Eye (tissue), 1 donor: ENCODE measurements around the gene GPR158.
"Not testable (repeated sequence)": the region's sequence is repeated elsewhere in the genome, so short reads cannot be mapped to it uniquely, and the experiment has no call there.

Experiments
- DNase-seq: peaks from one replicate; pipeline ENCODE4 v3.0.0-alpha.2; 2015

GPR158 gene

GRCh38 chr10:25308278-25308677, 133.5 kb downstream of the GPR158 start:
- no peak for DNase-seq

DNA sequence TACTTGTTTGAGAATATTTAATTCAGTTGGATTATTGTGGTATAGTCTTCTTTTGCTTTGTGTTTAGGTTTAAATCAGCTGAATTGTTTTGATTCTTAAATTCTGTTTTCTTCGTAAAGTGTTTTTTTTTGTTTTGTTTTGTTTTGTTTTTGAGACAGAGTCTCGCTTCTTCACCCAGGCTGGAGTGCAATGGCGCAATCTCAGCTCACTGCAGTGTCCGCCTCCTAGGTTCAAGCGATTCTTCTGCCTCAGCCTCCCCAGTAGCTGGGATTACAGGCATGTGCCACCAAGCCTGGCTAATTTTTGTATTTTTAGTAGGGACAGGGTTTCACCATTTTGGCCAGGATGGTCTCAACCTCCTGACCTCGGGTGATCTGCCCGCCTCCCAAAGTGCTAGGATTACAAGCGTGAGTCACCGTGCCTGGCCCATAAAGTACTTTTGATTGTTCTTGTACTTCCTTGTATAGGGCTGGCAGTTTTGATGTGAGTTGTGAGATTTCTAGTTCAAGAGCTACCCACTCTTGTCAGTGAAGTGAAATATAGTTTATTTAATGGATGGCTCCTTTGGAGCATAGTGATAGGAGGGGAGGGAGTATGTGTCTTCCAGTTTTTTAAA, 142.9 kb downstream of the GPR158 start:
- not testable (repeated sequence) for DNase-seq

GRCh38 chr10:25327273-25327672, 152.5 kb downstream of the GPR158 start:
- DNase-seq: no peak

DNA sequence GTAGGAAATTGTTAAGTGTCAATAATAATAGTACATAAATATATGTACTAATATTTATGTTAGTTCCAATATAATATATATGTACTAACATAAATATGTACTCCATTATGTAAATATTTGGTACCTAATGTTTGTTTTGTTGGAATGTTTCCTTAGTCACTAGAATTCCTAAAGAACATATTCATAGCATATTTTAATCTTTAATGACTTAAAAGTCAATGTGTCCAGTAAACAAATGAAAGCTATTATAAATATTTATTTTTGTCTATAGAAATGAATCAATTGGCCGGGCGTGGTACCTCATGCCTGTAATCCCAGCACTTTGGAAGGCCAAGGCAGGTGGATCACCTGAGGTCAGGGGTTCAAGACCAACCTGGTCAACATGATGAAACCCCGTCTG, 153.6 kb downstream of the GPR158 start:
- no peak for DNase-seq

- DNase-seq: not testable (repeated sequence)
Measured at GRCh38 chr10:25329587-25329986, 154.8 kb downstream of the GPR158 start.

DNA sequence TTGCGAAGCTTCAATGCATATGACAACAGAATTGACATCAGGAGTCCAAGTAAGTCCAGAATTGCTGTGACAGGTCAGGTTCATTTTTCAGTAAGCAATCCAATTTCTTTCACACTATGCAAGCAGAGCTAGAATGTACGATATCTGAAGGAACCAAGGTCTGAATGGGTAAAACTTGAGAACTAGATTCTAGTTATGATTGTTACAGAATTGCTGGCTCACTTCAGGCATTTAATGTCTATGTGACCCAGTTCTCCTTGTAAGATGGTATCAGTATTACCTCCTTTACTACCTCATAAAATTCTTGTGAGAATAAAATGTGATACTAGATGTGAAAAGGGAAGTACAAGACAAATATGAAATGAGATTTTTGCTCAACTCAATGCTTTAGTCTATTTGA, 159.6 kb downstream of the GPR158 start:
- no peak for DNase-seq

GRCh38 chr10:25336330-25336729, 161.5 kb downstream of the GPR158 start:
- no peak for DNase-seq

DNA sequence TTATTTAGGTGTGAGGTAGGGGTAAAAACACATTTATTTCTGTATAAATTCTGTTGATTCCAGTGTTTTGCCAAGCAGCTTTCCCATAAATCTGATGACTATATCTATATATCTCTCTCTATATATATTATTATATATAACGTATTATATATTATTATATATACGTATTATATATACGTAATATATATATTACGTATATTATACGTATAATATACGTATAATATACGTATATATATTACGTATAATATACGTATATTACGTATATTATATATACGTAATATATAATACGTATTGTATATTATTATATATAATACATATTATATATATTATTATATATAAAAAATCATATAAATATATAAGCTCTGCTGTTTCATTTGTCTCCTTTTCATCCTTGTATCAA, 163.5 kb downstream of the GPR158 start:
- DNase-seq: no peak

DNA sequence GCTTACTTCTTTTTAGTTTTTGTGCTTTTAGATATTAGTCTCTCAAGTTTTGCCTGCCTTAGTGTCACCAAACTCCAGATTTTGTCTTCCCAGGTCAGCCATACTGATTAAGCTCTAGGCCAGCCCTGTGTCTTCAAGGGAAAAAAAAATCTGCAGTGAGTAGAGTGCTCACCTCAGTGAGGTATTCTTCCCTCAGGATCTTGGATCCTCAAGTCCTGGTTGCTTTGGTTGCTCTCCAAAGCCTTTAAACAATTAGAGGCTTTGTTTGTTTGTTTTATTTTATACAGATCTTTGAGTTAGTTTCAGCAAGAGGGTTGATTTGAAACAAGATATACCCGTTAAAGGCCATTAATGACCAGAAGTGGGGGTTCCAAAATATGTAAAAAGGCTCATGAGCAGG, 165.2 kb downstream of the GPR158 start:
- no peak for DNase-seq

DNA sequence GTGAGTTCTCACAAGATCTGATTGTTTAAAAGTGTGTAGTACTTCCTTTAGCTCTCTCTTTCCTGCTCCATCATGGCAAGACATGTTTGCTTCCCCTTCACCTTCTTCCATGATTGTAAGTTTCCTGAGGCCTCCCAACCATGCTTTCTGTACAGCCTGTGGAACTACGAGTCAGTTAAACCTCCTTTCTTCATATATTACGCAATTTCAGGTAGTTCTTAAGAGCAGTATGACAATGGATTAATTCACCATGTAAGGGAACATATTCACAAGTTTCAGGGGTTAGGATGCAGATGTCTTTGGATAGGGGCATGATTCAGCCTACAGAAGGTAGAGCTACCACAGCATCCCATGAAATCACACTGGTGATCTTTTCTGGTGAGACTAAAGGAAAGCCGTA, 174.7 kb downstream of the GPR158 start:
- no peak for DNase-seq

DNA sequence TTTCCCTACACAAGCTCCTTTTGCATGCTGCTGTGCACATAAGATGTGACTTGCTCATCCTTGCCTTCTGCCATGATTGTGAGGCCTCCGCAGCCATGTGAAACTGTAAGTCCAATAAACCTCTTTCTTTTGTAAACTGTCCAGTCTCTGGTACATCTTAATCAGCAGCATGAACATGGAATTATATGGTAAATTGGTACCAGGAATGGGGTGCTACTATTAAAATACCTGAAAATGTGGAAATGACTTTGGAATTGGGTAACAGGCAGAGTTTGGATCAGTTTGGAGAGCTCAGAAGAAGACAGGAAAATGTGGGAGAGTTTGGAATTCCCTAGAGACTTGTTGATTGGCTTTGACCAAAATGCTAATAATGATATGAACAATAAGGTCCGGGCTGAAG, 181.8 kb downstream of the GPR158 start:
- no peak for DNase-seq

- DNase-seq: no peak
Measured at GRCh38 chr10:25357269-25357668, 182.5 kb downstream of the GPR158 start.

DNA sequence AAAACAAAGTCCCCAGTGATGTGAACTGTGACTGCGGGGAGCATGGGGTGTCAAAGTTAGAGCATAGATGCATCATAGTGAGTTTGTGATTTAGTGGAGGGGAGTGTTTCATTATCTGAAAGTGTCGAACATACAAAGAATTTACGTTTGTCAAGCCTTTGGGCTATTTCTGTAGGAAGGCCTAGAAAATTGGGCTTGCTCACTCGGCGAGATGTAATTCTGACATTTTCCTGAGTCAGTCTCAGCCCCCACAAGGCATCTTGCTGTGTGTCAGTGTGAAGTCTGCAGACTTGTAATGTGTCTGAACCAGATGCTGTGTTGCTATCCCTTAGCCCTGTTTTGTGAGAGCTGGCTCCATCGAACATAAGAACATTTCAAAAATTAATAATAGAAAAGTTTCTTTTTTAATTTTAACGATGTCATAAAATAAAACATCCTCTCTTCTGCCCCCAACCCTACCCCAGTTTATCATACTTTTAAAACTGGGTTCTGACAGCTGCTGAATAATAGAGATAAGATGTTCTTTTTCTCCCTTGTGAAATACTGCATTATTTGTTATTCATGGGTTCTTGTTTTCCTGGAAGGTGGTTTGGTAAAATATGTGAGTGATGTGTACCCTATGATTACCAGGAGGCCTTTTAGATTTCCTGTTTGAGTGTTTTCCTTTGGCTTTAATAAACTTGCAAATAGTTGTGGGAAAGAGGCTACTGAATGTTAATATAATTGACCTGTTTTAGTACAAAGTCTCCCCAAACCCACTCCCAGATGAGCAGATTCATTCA, 207.4 kb downstream of the GPR158 start:
- DNase-seq: peak; percentile 9

DNA sequence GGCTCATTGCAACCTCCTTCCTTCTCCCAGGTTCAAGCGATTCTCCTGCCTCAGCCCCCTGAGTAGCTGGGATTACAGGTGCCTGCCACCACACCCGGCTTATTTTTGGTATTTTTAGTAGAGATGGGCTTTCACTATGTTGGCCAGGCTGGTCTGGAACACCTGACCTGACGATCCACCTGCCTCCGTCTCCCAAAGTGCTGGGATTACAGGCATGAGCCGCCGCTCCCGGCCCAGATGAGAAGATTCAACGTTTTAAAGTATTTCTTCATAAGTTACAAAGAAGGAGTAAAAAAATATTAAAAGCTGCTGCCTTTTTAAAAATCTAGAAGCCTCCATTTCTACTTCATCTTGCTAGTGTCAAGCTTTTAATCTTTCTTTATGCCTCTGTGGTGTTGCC, 208.1 kb downstream of the GPR158 start:
- not testable (repeated sequence) for DNase-seq

- peak; percentile 8 for DNase-seq
Measured at GRCh38 chr10:25383686-25384085, 208.9 kb downstream of the GPR158 start.

GRCh38 chr10:25384618-25385017, 209.8 kb downstream of the GPR158 start:
- no peak for DNase-seq

DNA sequence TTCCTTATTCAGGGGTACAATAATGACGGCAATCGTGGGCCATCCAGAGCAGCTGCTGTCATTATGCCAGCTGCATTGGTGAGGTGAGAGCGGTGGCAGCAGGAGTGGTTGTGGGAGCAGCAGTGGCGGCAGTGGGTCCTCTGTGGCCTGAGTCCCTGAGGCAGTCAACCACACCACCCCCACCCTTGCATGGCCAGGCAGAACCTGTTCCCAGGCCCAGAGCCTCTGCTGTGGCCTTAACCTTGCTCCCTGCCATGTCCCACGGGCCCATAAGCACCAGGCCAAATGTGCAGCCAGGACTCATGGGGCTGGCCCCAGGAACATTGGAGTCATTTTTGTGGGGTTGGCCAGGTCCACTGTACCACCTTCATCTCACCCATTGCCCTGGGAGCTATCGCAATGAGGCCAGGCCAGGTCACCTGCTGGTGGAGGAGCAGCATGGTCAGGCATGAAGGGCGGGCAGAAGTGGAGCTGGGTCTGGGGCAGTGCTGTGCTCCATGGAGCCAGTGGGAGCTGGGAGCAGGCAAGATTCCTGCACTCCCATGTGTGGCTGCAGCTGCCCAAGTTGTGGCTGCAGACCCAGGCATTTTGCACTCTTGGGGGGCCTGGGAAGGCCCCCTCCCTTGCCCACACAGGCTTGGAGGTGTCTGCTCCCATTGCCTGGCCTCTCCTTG, 213.5 kb downstream of the GPR158 start:
- no peak for DNase-seq

GRCh38 chr10:25388862-25389206, 214.0 kb downstream of the GPR158 start:
- DNase-seq: no peak

GRCh38 chr10:25390733-25391132, 215.9 kb downstream of the GPR158 start:
- DNase-seq: no peak

DNA sequence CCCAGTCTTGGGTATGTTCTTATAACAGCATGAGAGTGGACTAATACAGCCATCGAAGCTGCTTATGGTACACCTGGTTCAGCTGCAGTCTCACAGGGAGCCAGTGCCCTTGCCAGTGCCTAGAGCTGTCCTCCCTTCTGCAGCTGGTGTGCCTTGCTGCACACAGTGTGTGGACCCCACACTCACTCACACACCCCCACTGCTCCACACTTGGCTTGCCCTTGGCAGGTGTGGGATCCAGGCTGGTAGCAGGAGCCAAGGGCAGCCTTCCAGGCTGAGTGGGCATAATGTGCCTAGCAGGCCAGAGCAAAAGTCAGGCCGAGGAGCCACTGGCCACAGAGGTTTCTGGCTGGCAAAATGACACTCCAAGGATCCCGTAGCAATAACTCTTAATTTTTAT, 217.3 kb downstream of the GPR158 start:
- DNase-seq: no peak

DNA sequence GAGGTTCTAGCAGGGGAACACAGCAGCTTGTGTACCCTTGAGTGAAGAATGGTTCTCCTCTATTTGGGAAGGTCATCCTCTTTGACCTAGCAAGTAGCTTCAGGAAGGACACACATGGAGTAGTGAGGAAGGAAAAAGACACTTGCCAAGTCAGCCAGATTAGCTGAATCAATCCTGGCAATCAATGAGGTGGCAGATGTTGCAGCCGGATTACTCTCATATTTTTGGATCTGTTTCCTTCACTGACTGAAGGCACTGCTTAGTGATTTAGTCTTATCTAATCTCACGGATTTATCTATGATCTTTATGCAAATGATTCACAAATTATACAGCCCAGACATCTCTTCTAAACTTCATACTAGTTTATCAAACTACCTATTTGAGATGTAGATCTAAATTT, 218.8 kb downstream of the GPR158 start:
- DNase-seq: no peak

DNA sequence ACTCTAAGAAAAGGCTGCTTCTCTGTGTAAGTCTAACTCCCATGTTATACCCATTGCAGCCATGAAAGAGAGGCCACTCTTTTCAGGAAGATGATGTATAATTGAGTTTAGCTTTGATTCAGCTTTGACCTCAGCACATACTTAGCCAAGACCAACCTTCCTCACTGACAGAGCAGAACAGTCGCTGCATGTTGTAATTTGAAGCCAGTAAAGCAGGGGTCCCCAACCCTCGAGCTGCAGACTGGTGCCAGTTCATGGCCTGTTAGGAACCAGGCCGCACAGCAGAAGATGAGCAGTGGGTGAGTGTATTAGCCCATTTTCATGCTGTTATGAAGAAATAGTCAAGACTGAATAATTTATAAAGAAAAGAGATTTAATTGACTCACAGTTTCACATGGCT, 223.9 kb downstream of the GPR158 start:
- no peak for DNase-seq

DNA sequence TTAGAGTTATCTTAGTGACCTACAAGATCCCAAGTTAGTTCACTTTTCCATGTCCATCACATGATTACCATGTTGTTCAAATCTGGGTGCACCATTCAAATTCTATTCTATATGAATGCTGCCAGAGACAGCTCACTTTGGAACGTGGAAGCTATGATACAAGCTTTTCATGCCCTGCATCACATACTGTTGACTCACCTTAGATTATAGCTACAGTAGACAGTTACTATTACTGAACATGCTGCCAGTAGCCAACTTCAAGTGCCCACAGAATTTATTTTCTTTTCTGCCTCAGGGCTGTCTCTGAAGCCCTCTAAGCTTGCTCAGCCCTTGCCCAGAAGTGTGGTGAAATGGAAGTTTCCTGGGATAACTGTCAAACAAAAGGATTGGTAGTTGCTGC, 231.1 kb downstream of the GPR158 start:
- no peak for DNase-seq

GRCh38 chr10:25417611-25418010, 242.8 kb downstream of the GPR158 start:
- DNase-seq: no peak
